Measurements from ENCODE around the gene GAPDH.
"Not testable (repeated sequence)": the region's sequence is repeated elsewhere in the genome, so short reads cannot be mapped to it uniquely, and the experiment has no call there.

The GAPDH gene

DNA sequence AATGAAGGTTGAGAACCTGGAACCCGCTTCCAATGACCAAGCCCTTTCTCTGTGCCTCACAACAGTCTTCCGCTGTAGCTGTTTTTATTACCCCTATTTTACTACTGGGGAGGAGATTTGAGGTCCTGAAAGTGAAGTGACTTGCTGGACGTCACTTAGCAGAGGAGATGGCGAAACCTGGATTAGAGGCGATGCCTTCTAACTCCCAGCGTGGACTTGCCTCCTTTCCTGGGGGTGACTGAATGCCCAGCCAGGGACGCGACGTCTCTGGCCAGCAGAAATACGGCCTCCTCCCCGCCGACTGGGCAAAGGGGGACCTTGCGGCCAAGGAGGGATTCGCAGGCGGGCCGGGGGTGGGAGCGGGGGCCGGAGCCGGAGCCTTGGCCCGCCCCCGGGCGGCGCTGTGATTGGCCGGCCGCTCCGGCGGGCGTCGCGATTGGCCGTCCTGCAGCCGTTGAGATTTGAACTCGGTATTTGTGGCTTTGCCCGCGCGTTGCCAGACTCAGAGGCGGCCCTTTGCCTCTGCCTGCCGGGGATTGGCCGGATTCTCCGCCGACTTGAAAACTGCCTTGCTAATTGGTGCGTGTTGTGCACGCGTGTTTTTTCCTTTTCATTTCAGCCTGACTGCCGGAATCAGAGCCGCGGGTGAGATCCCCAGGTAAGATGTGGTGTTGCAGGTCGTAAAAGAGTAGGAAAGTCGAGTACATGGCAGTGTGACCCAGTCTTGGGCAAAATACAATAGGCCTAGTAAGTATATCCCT, 40.6 kb upstream of the GAPDH start, which contains the start of gene NCAPD2:
Gene NCAPD2, plus strand, starts transcription at position 606 of the 761 bp plus-strand sequence. CDS start 997 bp downstream, outside the sequence.
- TF ChIP-seq, protein P1, sequence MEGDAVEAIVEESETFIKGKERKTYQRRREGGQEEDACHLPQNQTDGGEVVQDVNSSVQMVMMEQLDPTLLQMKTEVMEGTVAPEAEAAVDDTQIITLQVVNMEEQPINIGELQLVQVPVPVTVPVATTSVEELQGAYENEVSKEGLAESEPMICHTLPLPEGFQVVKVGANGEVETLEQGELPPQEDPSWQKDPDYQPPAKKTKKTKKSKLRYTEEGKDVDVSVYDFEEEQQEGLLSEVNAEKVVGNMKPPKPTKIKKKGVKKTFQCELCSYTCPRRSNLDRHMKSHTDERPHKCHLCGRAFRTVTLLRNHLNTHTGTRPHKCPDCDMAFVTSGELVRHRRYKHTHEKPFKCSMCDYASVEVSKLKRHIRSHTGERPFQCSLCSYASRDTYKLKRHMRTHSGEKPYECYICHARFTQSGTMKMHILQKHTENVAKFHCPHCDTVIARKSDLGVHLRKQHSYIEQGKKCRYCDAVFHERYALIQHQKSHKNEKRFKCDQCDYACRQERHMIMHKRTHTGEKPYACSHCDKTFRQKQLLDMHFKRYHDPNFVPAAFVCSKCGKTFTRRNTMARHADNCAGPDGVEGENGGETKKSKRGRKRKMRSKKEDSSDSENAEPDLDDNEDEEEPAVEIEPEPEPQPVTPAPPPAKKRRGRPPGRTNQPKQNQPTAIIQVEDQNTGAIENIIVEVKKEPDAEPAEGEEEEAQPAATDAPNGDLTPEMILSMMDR (IDR thresholded peaks at IDR 0.05; ENCODE audit: low read depth, low read length) = no peak
- TF ChIP-seq, protein P2, sequence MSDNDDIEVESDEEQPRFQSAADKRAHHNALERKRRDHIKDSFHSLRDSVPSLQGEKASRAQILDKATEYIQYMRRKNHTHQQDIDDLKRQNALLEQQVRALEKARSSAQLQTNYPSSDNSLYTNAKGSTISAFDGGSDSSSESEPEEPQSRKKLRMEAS (IDR thresholded peaks at IDR 0.05; ENCODE audit: low read depth, low read length) = peak; percentile 83
- TF ChIP-seq POLR2A (IDR thresholded peaks at IDR 0.05; ENCODE audit: extremely low read depth, insufficient read length) (peak; percentile 46), MYC (IDR thresholded peaks at IDR 0.05; ENCODE audit: low read depth, low read length) (peak; percentile 73)
- DNase-seq (ENCODE audit: low read depth) = peak; percentile 97
- peak within 1 kb of the TSS; percentile 95 for H3K4me3 ChIP-seq (ENCODE audit: low read depth, low read length)

DNA sequence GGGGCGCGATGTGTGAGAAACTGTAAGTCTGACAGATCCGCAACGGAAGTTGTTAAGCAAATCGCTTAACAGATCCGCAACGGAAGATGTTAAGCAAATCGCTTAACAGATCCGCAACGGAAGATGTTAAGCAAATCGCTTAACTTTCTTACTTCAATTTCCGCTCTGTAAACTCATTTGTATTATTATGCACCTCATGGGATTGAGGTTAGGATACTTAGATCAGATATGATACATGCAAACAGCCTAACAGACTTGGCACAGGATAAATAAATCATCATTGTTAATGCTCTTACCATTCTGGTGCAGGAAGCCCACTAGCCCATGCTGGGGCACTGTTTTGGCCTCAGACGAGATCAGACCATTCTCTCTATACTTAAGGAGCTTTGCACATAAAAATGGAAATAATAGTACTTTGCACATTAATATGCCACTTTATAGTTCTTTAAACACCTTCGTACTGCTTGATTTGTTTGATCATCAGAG, 40.0 kb upstream of the GAPDH start:
- peak overlapping the region; percentile 95 for H3K4me3 ChIP-seq (ENCODE audit: low read depth, low read length)
- no peak for DNase-seq (ENCODE audit: low read depth)
- TF ChIP-seq POLR2A (IDR thresholded peaks at IDR 0.05; ENCODE audit: extremely low read depth, insufficient read length) (no peak), MYC (IDR thresholded peaks at IDR 0.05; ENCODE audit: low read depth, low read length) (no peak; the same call in 1 of the 2 replicates)
- TF ChIP-seq, protein P1 (IDR thresholded peaks at IDR 0.05; ENCODE audit: low read depth, low read length) = no peak
- TF ChIP-seq, protein P2 (IDR thresholded peaks at IDR 0.05; ENCODE audit: low read depth, low read length) = no peak

DNA sequence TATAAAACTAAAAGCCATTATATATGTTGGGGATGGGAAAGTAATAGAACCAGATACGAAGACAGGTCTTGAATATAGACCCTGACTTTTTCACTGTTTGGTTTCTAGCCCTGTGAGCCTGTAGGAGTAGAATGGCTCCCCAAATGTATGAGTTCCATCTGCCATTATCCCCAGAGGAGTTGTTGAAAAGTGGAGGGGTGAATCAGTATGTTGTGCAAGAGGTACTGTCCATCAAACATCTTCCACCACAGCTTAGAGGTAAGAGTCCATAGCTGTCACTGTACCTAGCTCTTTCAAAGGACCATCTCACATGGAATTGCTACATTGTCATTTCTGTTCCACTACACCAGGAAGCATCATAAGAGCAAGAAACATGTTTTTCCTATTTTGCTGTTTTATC, 39.3 kb upstream of the GAPDH start:
- peak; percentile 73 for DNase-seq (ENCODE audit: low read depth)
- TF ChIP-seq, protein P1 (IDR thresholded peaks at IDR 0.05; ENCODE audit: low read depth, low read length) = no peak
- TF ChIP-seq MYC (IDR thresholded peaks at IDR 0.05; ENCODE audit: low read depth, low read length) = no peak
- TF ChIP-seq POLR2A (IDR thresholded peaks at IDR 0.05; ENCODE audit: extremely low read depth, insufficient read length) = no peak
- TF ChIP-seq, protein P2 (IDR thresholded peaks at IDR 0.05; ENCODE audit: low read depth, low read length) = no peak
- H3K4me3 ChIP-seq (ENCODE audit: low read depth, low read length) = peak overlapping the region; percentile 95

DNA sequence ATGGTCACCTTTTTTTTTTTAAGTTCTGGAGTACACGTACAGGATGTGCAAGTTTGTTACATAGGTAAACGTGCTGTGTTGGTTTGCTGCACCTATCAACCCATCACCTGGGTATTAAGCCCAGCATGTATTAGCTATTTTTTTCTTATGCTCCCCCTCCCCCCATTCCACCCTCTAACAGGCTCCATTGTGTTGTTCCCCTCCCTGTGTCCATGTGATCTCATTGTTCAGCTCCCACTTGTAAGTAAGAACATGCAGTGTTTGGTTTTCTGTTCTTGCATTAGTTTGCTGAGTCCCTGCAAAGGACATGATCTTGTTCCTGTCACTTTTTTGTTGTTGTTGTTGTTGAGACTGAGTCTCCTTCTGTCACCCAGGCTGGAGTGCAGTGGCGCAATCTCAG, 37.0 kb upstream of the GAPDH start:
- not testable (repeated sequence) for DNase-seq (ENCODE audit: low read depth); H3K4me3 ChIP-seq (ENCODE audit: low read depth, low read length)

DNA sequence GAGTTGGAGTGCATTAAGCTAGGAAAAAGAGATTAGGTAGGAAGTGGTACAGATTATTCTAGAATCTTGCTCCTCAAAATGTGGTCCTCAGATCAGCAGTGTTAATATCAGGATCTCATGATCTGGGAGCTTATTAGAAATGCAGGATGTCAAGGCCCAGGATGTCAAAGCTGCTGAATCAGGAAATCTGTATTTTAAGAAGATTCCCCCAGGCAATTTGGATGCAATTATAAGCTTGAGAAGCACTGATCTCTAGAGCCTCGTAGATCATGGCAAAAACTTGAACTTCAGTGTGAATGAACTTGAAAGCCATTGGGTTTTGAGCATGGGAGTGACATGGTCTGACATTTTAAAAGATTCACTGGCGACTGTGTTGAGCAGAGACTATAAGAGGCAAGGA, 33.9 kb upstream of the GAPDH start:
- DNase-seq (ENCODE audit: low read depth) = no peak
- TF ChIP-seq, protein P2 (IDR thresholded peaks at IDR 0.05; ENCODE audit: low read depth, low read length) = no peak
- TF ChIP-seq MYC (IDR thresholded peaks at IDR 0.05; ENCODE audit: low read depth, low read length) (no peak), POLR2A (IDR thresholded peaks at IDR 0.05; ENCODE audit: extremely low read depth, insufficient read length) (no peak)
- TF ChIP-seq, protein P1 (IDR thresholded peaks at IDR 0.05; ENCODE audit: low read depth, low read length) = no peak
- H3K4me3 ChIP-seq (ENCODE audit: low read depth, low read length) = no peak overlapping the region

DNA sequence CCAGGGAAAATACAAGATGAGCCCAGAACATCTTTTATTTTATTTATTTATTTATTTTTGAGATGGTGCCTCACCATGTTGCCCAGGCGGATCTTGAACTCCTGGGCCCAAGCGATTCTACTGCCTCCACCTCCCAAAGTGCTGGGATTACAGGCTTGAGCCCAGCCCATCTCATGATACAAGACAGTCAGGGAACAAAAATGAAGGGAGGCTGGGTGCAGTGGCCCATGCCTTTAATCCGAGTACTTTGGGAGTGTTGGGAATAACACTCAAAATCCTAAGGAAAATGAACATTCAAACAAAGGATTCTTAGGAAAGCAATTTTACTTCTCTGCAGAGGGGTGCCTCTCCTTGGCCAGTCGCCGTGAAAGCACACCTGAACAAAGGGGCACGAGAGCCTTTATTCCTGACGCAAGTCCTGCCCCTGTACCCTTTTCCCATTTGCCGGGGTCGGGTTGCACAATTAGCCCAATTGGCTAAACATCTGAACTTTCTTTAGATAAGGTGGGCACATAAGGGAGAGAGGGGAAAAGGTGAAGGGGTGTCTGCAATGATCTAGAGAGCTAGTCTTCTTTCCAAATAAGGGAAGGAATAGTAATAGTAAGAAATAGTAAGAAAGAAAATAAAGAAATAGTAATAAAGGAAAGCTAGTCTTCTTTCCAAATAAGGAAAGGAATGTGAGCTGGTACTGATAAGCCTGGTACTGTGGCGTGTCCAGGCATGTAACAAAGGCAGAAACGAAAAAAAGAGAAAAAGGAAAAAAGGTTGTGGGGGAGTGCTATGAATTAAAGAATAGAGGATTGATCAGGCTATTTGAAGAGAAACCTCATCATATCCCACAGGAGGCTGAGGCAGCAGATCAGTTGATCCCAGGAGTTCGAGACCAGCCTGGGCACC, 27.0 kb upstream of the GAPDH start:
- TF ChIP-seq, protein P1 (IDR thresholded peaks at IDR 0.05; ENCODE audit: low read depth, low read length) = no peak
- TF ChIP-seq, protein P2 (IDR thresholded peaks at IDR 0.05; ENCODE audit: low read depth, low read length) = no peak
- TF ChIP-seq MYC (IDR thresholded peaks at IDR 0.05; ENCODE audit: low read depth, low read length) (no peak), POLR2A (IDR thresholded peaks at IDR 0.05; ENCODE audit: extremely low read depth, insufficient read length) (no peak)
- no peak for DNase-seq (ENCODE audit: low read depth)
- H3K4me3 ChIP-seq (ENCODE audit: low read depth, low read length) = no peak overlapping the region

Data from NB4 (cell line).